Cardiac fibroblast (primary cell): ENCODE data around the gene ZNF22.

Experiments
- DNase-seq, 2 donors: peaks; one replicate each; pipeline versions ENCODE4 v3.0.0 to v3.0.0-alpha.2; 2010; ENCODE audit warnings: low read depth in 2 of 2
- H3K4me3 ChIP-seq, 2 donors: replicated peaks in 1 of 2; 1 replicate in 1 of 2; 2 replicates in 1 of 2; pipeline ENCODE4 v1.5.1; 2011; ENCODE audit warnings: low read depth in 2 of 2, low read length in 2 of 2, mild to moderate bottlenecking in 2 of 2, moderate library complexity in 1 of 2
- TF ChIP-seq, protein P1 (sequence below): IDR thresholded peaks from one replicate; pipeline ENCODE4 v1.5.1; 2011; ENCODE audit warnings: low read depth, mild to moderate bottlenecking, low read length, inconsistent platforms

ZNF22 gene

DNA sequence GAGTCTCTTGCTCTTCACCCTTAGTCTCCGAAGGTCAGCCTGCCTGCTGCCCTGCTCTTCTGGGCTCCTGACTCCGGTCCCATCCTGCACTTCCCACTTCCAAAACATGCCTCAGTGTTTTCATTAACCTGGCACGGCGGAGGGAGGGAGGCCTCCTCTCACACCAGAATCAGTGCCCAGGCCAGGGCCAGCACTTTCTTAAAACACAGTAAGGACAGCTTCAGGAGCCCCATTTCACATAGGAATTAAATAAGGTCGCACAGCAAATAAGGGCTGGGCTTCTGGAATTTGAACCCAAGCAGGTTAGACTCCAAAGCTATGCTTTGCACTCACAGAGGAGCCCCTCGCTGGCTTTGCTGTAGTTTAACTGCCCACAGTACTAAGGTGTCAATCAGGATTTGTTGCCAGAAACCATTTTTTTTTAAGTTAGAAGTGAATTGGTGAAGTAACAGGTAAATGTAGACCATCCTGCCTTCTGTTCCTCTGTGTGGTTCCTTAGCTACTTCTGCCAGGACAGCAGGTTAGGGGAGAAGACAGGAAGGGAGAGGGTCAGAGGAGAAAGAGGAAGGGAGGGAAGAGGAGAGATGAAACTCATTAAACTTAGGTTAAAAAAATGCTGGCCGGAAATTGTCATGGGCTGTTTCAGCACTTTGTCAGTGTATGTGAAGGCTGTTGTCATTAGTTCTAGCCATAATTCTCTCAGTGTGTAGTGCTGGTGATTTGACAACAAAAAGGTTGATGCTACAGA is 40.1 kb upstream of the ZNF22 start:
- TF ChIP-seq, protein P1, sequence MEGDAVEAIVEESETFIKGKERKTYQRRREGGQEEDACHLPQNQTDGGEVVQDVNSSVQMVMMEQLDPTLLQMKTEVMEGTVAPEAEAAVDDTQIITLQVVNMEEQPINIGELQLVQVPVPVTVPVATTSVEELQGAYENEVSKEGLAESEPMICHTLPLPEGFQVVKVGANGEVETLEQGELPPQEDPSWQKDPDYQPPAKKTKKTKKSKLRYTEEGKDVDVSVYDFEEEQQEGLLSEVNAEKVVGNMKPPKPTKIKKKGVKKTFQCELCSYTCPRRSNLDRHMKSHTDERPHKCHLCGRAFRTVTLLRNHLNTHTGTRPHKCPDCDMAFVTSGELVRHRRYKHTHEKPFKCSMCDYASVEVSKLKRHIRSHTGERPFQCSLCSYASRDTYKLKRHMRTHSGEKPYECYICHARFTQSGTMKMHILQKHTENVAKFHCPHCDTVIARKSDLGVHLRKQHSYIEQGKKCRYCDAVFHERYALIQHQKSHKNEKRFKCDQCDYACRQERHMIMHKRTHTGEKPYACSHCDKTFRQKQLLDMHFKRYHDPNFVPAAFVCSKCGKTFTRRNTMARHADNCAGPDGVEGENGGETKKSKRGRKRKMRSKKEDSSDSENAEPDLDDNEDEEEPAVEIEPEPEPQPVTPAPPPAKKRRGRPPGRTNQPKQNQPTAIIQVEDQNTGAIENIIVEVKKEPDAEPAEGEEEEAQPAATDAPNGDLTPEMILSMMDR, result no peak
- peak overlapping the region; percentile 55 to 83 for H3K4me3 ChIP-seq
- no peak for DNase-seq

DNA sequence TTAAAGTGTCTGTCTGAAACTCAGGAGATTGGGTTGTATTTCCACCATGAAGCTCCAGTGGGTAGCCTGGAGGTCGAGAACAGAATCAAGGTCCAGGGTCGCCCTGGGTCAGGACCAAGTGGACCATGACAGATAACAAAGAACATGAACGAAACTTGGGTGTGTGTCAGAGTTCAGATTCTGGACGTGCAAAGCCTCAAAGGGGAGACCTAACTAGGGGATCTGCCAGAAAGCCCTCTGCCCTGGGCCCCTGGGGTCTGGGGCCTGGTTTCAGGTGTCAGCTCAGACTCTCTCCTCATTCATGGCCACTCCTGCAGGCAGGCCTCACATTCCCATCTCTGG is 39.5 kb upstream of the ZNF22 start:
- TF ChIP-seq, protein P1, result no peak
- H3K4me3 ChIP-seq, result no peak overlapping the region
- DNase-seq, result no peak

DNA sequence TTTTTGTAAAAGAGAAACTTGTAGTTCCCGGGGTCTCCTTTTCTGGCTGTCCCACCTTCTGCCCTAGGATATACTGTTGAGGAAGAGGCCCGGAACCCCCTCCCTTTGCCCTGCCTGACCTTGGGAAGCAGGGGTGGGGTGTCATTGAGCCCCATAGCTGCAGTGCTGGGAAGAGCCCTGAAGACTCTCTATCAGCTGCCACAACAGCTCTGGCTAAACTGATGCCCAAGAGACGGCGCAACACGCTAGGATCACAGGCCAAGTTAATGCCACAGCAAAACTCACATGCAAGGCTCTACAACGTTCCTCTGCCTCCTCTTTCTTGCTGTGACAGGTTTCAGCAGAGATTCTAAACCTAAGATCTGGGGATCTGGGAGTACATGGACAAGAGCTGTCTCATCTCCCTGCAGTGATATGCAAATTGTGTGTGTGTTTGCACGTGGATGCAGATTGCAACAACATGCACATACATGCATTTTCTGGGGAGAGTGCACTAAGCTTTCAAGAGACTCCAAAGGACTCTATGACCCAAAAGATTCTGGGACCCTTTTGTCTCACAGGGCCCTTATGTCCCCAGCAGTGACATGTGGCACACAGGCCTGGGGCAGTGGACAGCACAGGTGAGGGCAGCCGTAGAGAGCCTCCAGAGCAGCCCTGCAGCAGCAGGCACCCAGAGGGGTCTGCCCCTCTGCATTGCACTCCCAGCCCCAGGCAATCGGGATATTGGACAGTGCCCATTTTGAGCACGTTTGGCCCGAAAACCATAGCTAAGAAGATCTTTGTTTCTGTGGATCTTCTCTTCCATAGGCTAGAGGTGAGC is 38.6 kb upstream of the ZNF22 start:
- no peak overlapping the region for H3K4me3 ChIP-seq
- TF ChIP-seq, protein P1, result no peak
- no peak for DNase-seq

GRCh38 chr10:44962870-44963738 is 37.6 kb upstream of the ZNF22 start:
- no peak for DNase-seq
- no peak overlapping the region for H3K4me3 ChIP-seq
- TF ChIP-seq, protein P1, result peak; percentile 30

- peak; percentile 35 to 47 for DNase-seq
- TF ChIP-seq, protein P1, result no peak
- no peak overlapping the region for H3K4me3 ChIP-seq
Measured at GRCh38 chr10:44963772-44964633, 36.7 kb upstream of the ZNF22 start.

DNA sequence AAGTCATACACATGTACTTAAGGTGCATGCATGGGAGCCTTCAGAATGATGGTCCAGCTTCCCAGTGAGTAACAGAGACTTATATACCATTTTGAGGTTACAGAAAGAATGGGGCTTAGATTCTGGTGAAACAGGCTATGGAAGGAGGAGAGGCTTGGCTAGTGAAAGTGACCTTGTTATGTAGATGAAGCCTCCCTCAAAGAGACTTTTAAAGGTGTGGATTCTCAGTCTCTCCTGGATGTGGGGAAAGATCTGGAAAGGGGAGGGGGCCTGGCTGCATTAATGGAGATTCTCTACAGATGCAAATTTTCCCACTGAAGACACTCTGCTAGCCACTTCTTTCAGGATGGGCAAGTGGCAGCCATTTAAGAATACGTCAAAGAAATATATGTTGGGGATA is 35.6 kb upstream of the ZNF22 start:
- DNase-seq, result no peak
- H3K4me3 ChIP-seq, result no peak overlapping the region
- TF ChIP-seq, protein P1, result no peak
